HepG2 (cell line): ENCODE measurements around the gene LDHB.

Experiments
- EZH2 ChIP-seq: conservative IDR thresholded peaks from 2 replicates; pipeline ENCODE4 v1.6.1; 2012; ENCODE audit warnings: mild to moderate bottlenecking, low read depth, low read length, moderate library complexity
- MAFK ChIP-seq, 2 experiments: IDR thresholded peaks in 1 of 2; conservative IDR thresholded peaks in 1 of 2; 2 replicates each; pipeline ENCODE4 v1.6.1; 2011; ENCODE audit warnings: improper control_type of control experiment in 2 of 2, low read length in 2 of 2
- MIXL1 ChIP-seq: IDR thresholded peaks from 2 replicates; pipeline ENCODE4 v1.6.1; 2016
- PRDM15 ChIP-seq: sonication (generic); formaldehyde crosslinking; IDR thresholded peaks from 2 replicates; pipeline ENCODE4 v1.4.0; 2020; ENCODE audit warnings: missing genetic modification reagents
- TF ChIP-seq, protein P1 (sequence below): sonication (generic); formaldehyde crosslinking; IDR thresholded peaks from 2 replicates; pipeline ENCODE4 v1.5.0; 2020; ENCODE audit warnings: mild to moderate bottlenecking, missing genetic modification reagents

- TF ChIP-seq, protein P1, sequence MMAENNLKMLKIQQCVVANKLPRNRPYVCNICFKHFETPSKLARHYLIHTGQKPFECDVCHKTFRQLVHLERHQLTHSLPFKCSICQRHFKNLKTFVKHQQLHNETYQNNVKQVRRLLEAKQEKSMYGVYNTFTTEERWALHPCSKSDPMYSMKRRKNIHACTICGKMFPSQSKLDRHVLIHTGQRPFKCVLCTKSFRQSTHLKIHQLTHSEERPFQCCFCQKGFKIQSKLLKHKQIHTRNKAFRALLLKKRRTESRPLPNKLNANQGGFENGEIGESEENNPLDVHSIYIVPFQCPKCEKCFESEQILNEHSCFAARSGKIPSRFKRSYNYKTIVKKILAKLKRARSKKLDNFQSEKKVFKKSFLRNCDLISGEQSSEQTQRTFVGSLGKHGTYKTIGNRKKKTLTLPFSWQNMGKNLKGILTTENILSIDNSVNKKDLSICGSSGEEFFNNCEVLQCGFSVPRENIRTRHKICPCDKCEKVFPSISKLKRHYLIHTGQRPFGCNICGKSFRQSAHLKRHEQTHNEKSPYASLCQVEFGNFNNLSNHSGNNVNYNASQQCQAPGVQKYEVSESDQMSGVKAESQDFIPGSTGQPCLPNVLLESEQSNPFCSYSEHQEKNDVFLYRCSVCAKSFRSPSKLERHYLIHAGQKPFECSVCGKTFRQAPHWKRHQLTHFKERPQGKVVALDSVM = no peak
- no peak for TF ChIP-seq MIXL1
- no peak for TF ChIP-seq EZH2
- no peak for TF ChIP-seq MAFK (conservative IDR thresholded peaks at IDR 0.05 in 1 of 2, IDR thresholded peaks at IDR 0.05 in 1 of 2; ENCODE audit: low read length in 2 of 2)
- TF ChIP-seq PRDM15 (CRISPR knock-in tag) = no peak
Measured at GRCh38 chr12:21666722-21667121, 9.1 kb upstream of the LDHB start.
